ENCODE measurements around the gene ADH4. TPM values are rescaled to one million over a fixed set of nuclear protein-coding genes. Genes with fewer than 3 reads are reported as not detected.
"Not testable (repeated sequence)": the region's sequence is repeated elsewhere in the genome, so short reads cannot be mapped to it uniquely, and the experiment has no call there.

Gene ADH4
- 1 to 10 TPM in 1 of 2 donors, under 1 TPM in 1; 0.29 to 1.3 TPM for total RNA-seq
- long read RNA-seq, donor 1, partial matches to known transcripts: 0 of 2 reads
- long read RNA-seq, donor 1, other reads (novel, unspliced or antisense): 2 of 2 reads
- long read RNA-seq, donor 2: 0 reads

DNA sequence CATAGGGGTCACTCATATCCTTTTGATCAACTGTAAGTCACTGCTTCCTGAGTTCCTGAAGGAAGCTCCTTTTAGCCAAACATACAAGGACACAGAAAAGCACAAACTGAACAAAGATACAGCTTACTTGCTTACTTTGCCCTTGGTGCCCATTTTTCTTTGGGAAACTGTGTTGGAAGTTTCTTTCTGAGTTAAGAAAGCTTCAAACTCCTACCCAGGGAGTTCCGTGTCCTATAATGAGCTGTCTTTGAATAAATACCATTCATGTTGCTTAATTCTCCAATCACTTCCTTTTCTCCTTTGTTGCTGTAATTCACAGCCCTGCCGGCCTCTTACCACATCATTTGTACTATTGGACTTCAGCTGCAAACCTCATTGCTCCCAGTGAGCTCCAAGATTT lies at the start of gene ADH4:
Gene ADH4, minus strand, starts transcription at position 228 of the 400 bp plus-strand sequence. Its CDS starts 75 bp downstream, at position 153.
- no peak for DNase-seq (ENCODE audit: low spot score)
- intact Hi-C loops (cut with DNase I): no loop called here

DNA sequence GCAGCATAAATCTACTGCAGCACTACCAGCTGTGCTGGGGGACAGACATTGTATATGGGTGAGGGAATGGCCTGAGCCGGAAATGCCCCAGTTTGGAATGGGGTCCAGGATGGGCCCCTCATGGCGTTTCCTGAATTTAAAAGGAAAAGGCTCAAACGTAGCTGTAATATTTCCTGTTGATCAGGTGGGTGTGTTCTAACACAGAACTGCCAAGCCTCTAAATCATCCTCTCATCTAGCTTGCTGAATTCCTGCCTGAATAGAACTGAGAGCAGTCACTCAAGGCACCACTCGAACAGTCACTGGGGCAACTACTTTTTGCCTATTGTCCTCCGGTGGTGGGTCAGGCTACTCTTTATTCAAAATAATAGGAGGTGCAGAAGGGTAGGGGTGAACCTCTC lies 46.2 kb upstream of the ADH4 start:
- DNase-seq (ENCODE audit: low spot score): no peak
- intact Hi-C loops (cut with DNase I): no loop called here

DNA sequence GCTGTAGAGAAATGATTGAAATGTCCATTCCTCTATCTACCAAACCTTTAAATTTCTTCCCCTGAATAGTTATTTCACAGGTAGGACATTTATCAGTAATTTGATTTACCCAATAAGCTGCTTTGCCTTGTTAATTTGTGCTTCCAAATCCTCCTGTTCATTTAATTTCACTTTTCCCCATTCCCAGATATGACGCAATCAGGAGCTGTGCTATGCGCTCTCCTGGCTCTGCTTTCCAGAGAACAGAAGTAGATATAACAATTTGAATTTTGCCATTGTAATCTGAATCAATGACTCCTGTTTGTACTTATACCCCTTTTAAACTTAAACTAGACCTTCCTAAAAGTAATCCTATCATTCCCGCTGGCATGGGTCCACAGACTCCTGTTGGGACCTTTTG lies 45.8 kb upstream of the ADH4 start:
- intact Hi-C loops (cut with DNase I); DNase-seq (ENCODE audit: low spot score): not testable (repeated sequence)

DNA sequence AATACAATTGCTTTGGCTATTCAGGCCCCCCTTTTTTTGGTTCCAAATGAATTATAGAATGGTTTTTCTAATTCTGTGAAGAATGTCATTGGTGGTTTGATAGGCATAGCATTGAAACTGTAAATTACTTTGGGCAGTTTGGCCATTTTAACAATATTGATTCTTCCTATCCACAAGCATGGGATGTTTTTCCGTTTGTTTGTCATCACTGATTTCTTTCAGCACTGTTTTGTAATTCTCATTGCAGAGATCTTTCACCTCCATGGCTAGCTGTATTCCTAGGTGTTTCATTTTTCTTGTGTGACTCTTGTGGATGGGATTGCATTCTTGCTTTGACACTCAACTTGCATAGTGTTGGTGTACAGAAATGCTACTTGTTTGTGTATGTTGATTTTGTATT lies 41.9 kb upstream of the ADH4 start:
- no peak for DNase-seq (ENCODE audit: low spot score)
- intact Hi-C loops (cut with DNase I): no loop called here

DNA sequence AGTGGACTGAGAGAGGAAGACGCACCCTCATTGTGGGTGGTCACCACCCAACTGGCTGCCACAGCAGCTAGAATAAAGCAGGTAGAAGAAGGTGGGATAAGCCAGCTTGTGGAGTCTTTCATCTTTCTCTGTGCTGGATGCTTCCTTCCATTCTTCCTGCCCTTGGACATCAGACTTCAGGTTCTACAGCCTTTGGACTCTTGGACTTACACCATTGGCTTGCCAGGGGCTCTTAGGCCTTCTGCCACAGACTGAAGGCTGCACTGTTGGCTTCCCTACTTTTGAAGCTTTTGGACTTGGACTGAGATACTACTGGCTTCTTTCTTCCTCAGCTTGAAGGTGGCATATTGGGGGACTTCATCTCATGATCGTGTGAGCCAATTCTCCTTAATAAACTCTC lies 41.5 kb upstream of the ADH4 start:
- intact Hi-C loops (cut with DNase I): no loop called here
- DNase-seq (ENCODE audit: low spot score): no peak

DNA sequence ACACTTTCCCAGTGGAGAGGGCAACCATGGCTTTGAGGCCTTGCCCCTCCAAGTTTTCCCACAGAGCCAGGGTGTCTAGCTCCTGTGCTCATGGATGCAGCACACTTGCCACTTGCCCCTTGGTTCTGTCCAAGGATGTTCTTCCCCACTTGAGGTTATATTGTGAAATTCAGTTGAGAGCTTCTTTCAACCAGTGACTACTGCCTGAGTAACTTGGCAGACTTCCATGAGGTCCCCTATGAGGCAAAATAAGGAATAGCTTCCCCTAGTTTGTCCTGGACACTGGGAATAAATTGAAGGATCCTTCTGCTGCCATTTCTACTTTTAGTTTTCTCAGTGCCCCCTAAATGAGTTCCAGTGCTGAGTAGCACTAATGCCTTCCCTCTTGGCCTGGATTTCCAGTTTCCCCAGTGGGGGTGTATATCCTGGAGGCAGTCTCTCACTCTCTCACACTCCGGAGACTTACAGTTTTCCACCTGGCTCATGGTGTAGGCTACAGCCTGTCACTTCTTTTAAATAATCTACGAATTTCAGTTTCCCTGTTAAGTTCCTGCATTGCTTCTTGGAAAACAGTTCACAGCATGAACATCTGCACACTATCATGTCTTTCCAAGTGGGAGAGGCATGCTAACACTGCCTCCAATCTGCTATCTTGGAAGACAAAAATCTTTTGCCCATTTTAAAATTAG lies 36.4 kb upstream of the ADH4 start:
- intact Hi-C loops (cut with DNase I): no loop called here
- no peak for DNase-seq (ENCODE audit: low spot score)

DNA sequence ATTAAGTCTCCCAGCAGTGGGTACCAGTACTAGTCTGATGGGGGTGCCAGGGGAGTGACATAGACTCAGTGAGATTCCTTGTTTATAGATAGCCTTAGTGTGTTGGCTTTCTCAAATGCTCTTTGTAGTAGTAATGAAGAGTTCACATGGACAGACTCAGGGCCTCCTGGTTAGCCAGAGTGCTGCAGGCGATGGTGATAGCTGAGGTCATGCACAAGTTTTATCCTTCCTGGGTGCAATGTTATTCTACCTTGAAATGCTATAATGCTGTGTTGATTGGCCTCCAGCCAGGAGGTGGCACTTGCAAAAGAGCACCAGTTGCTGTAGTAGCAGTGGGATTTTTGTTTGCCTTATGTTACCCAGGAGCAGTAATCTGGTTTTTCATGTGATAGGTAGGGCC lies 35.5 kb upstream of the ADH4 start:
- DNase-seq (ENCODE audit: low spot score): no peak
- intact Hi-C loops (cut with DNase I): no loop called here

DNA sequence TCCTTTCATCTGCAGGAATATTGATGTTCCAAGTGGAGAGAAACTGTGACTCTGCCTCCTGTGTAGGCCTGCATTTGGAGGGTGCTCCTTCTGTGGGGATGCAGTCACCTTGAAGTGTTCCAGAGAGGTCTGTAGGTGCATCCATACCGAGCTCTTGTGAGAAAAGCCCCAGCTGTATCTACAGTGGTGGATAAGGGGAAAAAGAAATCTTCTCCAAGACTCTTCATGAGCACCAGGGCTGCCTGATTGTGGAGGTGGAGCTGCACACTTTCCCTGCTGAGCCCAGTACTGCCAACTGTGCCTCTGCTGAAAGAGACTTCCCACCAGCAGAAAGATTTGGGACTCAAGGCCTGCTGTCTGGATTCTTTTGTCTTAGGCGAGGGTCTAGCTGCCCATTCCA lies 35.1 kb upstream of the ADH4 start:
- no peak for DNase-seq (ENCODE audit: low spot score)
- intact Hi-C loops (cut with DNase I): no loop called here

DNA sequence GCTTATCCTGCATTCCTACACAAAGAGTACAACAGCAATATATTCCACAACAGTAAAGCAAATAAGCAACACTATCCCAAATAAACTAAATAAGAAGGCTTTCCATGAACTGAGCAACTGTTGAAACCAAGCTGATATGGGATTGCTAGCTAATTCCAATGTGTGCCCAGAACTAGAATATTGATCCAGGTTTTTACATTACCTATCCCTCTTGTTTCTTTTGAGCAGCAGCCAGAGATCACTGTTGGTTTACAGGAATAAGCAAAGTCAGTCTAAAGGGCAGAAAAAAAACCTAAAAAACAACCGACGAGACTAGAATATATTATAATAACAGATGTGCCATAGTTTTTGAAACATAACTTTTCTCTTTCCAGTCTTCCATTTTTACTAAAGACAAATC lies 22.4 kb upstream of the ADH4 start:
- no peak for DNase-seq (ENCODE audit: low spot score)
- intact Hi-C loops (cut with DNase I): no loop called here

DNA sequence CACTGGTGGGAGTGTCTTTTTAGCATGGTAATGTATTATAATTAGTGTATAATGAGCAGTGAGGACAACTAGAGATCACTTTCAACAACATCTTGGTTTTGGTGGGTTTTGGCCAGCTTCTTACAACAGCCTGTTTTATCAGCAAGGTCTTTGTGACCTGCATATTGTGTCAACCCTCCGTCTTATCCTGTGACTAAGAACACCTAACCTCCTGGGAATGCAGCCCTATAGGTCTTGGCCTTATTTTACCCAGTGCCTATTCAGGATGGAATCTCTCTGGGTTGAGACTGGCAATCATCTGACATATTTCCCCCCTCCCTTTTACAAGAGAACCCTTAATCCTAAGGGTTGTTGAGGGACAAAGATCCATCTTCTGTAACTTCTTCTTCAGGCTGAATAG lies 21.9 kb upstream of the ADH4 start:
- intact Hi-C loops (cut with DNase I): no loop called here
- no peak for DNase-seq (ENCODE audit: low spot score)

DNA sequence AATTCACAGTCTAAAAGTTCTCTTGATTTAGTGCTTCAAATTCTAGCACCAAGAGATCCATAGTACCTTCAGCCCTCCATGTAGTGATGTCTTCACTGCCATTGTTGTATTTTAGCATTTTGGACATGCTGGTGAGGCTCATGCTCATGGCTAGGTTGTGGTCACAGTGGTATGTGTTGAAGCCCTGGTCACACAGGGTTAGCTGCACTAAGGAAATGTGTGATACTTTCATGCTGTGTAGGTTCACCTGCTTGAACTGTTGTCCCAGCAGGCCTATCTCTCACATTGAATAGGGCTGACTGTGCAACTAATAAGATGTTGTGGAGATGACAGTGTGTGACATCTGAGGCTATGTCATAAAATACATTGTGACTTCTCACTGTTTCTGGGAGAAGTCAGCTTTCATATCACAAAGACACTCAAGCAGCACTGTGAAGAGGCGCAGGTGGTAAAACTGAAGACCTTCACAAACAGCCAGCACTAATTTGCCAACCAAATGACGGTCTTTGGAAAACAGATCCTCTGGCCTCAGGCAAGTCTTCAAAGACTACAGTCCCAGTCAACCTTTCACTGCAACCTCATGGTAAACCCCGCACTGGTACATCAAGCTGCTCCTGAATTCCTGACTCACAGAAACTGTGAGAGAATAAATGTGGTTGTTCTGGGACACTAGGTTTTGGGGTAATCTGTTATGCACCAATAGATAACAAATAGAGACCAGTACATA lies 17.4 kb upstream of the ADH4 start:
- no peak for DNase-seq (ENCODE audit: low spot score)
- intact Hi-C loops (cut with DNase I): no loop called here

DNA sequence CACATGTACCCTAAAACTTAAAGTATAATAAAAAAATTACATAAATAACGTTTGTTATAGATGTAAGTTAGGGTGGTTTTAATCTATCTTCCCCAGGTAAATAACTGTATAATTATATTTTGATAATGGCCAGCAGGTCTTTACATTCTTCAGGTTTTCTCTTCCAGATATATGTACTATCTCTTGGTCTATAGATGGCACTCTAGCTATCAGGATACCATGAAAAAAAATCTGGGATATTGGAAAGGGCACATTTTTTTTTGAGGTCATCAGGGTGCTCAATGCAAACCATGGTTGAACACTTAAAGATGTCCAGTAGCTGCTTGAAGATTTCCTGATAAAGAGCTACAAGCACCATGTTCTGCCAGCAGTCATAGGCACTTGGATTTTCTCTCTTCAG lies 15.6 kb upstream of the ADH4 start:
- intact Hi-C loops (cut with DNase I): no loop called here
- DNase-seq (ENCODE audit: low spot score): no peak

DNA sequence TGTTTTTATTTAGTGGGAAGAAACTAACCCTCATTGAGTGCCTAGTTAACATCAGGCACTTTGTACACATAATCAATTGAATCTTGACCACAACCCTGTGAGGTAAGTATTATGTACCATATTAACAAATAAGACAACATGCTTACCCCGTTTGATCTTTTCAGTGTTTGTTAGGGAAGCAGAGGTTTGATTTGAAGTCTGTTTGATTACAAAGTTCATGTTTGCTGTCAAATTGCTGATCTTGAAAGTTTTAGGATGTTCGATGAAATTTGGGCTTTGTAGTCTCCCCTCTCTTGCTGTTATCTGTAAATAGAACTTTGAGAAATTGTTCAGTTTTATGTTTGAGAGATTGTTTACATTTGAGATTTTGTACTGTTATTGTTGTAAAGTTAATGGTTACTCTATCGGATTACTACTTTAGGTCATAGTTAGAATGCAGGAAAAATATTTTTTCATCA lies 13.4 kb upstream of the ADH4 start:
- intact Hi-C loops (cut with DNase I): no loop called here
- no peak for DNase-seq (ENCODE audit: low spot score)

DNA sequence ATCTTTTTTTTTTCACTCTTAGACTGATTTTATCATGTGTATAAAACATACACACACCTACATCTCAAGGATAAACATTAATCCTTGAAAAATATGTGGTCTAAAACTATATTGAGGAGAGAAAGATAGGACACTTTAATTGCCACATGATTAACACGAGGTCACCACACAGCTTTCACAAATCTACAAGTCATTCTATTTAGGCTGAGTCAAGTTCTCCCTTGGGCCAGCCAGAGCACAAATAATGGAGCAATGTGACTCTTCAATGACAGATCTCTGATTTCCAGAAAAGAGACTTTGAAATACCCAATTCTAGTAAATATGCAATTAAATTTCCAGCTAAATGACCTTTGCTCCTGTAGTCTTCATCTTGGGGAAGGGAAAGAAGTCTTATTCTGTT lies 12.9 kb upstream of the ADH4 start:
- DNase-seq (ENCODE audit: low spot score): no peak

DNA sequence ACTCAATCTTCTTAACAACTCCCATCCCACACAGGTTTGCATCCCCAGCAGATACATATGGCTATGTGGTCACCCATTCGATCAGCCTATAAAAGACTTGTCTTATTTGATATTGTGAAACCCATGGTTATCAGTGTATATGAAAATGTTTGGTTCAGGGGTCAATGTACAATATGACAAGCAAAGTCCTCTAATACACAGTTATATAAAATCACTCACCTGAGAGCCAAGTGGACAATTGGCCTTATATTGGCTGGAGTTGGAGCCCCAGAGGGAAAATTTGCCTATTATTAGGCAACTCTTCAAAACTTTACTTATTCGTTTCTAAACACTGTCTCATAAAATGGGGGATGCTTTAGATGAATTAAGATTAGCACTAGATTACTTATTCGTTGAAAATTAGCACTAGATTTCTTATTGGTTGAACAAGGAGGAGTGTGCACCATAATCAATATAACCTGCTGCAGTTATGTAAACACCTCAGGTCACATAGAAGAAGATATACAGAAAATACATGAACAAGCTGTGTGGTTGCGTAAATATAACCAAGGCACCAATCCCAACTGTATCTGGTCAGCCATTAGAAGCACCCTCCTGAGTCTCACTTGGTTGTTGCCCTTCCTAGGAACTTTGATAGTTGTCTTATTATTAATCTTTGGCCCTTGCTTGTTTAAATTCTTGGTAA lies 10.7 kb upstream of the ADH4 start:
- no peak for DNase-seq (ENCODE audit: low spot score)

More for the DNA sequence above, 12.9 kb upstream of the ADH4 start:
- intact Hi-C loops (cut with DNase I): no loop called here

DNA sequence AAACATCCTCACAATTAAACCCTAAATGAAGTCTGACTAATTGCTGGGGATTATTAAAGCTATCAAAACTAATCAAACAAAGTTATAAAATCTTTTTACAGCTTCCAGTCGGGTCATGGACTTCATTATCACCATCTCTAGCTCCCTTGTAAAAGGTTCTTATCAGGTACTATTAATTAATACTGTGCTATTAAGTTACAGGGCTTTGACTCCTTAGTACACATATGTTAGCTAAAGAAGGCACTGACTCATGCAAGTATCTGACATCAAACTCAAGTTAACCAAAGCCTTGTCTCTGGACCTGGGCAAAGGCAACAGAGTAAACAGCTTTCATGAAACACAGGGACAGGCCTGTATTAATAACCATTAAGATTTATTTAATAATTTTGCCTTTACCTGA lies 7.9 kb upstream of the ADH4 start:
- no peak for DNase-seq (ENCODE audit: low spot score)
- intact Hi-C loops (cut with DNase I): no loop called here

More for the DNA sequence above, 10.7 kb upstream of the ADH4 start:
- intact Hi-C loops (cut with DNase I): no loop called here

DNA sequence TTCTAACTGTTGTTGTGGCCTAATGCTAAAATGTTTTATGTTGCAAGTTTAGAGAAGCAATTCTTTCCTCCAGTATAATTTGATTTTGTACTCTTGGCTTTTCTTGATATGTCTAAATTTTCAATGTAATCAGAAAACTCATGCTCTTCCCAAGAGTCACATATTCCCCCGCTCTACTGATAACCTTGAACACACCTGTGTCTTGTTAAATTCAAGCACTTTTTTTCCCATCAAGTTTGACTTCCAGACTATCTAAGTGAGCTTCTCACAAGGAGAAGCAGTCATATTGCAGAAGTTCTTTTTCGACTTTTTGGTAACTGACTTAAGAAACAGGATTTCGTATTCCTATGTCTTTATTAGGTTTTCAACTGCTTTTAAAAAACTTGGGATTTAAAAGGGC lies 7.4 kb upstream of the ADH4 start:
- no peak for DNase-seq (ENCODE audit: low spot score)
- intact Hi-C loops (cut with DNase I): no loop called here

DNA sequence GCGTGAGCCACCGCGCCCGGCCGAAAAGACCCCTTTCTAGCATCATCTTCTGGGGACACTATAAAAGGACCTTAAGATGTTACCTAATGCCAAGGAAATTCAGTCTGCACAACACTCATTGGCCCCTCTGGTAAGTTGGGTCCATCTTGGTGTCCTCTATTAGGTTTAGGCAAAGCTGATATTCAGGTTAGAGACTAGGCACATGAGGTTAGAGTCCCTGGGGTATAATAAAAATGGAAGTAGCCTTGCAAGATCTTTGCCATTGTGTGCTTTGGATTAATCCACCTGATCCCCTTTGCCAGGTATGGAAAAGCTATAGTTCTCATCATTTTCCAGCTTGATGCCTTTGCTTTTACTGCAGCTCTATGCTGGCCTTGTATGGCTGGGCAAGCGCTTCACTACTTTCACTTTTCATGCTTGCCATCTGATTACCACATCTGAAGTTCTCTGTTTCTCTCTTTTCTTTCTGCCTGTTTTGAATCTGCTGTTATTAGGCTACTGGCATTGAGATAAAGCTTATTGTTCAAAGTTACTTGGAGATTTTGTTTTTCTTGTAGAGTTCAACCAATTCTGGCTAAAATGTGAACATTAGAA lies 5.4 kb upstream of the ADH4 start:
- intact Hi-C loops (cut with DNase I): no loop called here
- no peak for DNase-seq (ENCODE audit: low spot score)

DNA sequence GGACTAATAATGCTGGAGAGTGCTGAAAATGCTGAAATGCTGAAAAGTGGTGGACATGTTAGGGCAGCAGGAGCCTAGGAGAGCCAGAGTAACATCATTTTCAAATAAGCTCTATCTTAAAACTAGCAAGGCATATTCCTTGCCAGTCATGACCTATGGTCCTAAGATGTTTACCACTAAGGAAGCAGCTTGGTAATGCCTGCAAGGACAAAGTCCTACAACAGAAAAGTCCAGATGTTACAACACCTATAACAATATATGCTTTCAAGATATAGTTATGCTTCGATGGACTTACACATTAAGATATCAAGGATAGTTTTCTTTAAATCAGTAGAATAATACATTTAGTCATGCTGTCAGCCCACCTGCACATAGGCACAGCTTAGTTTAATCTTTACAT lies 4.5 kb upstream of the ADH4 start:
- intact Hi-C loops (cut with DNase I): no loop called here
- DNase-seq (ENCODE audit: low spot score): no peak

DNA sequence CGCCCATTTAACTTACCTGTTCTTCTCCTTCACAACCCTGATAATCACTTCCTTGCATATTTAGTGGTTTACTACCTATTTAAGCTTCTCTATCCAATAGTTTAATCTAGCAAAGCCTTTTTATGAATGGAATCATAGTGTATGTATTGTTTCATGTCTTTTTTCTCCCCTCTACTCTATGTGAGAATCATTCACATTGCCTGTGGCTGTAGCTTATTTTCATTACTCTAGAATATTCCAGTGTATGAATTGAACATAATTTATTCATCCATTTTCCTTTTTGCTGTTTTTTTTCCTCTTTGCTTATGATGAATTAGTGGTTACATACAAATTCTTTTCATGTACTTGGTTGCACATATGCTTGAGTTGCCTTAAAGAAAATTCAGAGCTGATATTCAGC lies 490 bp upstream of the ADH4 start:
- intact Hi-C loops (cut with DNase I): no loop called here
- DNase-seq (ENCODE audit: low spot score): no peak

Measured in posterior vena cava (tissue), 2 donors.